GM18508 (cell line): ENCODE measurements around the gene TNFRSF25.
"Not testable (repeated sequence)": the region's sequence is repeated elsewhere in the genome, so short reads cannot be mapped to it uniquely, and the experiment has no call there.

ENCODE experiments used
- ATAC-seq: cut with Tn5 transposase; IDR thresholded peaks from one replicate; pipeline ENCODE4 v1.9.1; 2021; ENCODE audit warnings: moderate number of reproducible peaks; ENCODE audit not compliant: insufficient read depth, unreplicated experiment

The TNFRSF25 gene

DNA sequence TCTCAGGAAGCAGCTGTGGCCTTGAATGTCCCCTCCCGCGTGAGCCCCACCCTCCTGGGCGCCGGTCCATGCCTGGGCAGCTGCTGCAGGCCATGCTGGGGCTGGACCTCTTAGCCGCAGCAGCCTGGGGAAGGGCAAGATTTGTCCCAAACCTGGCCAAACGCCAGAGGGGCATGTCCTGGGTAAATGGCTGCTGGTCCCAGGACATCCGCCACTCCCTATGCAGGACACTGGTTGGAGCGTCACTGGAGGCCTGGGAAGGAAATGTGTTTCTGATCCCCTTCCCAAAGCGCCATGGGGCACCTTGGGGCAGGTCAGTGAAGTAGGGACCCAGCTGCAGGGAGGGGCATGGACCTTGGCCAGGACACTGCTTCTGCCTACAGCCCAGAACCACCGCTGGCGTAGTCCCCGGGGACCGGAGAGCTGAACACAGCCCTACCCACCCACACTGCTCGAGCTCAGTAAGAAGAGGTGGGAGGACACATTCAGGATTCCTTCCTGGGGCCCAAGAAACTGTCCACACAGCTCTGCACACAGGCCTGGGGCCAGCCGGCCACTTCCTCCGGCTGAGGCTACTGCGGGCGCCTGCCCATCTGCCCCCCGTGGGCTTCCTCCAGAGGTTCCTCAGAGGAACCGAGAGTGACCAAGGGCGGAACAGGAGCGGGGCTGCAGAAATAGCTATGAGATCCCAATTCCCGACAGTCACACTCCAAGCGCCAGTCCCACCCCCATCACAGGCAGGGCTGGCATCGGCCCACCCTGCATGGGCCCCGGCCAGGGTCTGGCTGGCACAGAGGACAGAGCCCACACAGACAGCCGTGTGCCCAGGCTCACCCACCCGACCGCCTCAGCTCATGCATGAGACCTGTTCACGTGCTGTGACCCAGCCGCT is 36.3 kb upstream of the TNFRSF25 start:
- no peak for ATAC-seq

DNA sequence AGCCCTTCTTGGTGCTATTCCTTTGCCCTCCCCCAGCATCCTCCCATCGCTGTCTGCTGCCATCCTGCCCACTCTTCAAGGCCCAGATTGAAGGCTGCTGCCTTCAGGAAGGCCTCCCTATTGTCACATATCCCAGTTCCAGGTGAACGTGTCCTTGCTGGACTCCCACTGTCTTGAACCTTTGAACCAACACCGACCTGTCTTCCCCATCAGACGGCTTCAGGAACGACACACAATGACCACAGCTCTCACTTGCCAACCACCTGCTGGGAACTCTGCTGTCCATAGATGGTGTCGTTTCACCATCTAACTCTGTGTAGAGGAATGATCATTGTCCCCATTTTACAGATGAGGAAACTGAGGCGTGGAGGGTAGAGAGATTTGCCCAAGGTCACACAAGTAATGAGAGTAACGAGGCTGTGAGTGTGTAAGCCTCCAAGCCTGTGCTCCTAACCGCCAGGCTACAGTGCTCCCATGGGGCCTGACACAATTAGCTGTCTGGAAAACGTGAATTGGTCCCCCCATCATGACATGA is 35.4 kb upstream of the TNFRSF25 start:
- ATAC-seq = no peak

DNA sequence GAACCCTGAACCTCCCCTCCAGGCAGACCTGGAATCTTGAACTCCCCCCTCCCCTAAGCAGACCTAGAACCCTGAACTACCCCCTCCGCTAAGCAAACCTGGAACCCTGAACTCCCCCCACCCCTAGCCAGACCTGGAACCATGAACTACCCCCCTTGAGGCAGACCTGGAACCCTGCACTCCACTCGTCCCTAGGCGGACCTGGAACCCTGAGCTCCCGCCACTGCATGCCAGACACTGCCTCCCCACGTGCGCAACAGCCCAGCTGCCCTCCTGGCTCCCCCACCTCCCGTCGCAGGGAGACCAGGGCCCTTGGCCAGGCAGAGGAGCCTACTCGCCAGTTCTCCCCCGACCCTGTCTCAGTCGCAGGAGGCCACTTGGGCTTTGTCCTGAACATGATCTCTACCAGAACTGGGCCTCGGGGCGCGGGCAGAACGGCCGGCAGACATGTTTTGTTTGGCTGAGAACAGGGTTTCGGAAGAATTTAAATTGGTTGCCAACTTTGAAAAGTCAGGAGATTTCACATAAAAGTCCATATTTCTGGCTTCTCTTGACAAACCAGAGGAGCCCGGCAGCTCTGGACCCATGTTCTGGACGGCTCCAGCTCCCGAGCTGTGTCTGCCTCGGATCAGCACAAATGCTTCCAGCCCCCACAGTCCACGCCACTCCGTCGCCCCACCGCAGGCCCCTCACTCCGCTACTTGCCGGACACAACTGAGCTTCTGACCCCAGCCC is 34.7 kb upstream of the TNFRSF25 start:
- no peak for ATAC-seq

DNA sequence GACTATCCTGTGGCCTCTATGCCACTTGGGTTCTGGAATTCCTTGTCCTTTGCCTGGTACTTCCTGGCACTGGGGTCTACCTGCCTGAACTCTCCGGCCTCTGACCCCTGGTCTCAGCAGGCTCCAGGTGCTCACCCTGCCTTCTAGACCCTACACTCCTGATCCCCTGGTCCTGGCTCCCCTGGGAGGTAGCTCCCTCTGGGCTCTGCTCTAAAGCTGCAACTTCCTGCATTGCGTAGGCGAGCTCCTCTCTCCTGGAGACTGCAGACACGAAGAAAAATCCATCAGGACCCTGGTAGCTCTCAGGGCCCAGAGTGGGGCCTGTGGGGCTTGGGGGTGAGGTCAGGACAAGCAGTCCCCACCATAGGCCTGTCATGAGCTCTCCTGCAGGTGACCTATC is 33.3 kb upstream of the TNFRSF25 start:
- ATAC-seq = no peak

DNA sequence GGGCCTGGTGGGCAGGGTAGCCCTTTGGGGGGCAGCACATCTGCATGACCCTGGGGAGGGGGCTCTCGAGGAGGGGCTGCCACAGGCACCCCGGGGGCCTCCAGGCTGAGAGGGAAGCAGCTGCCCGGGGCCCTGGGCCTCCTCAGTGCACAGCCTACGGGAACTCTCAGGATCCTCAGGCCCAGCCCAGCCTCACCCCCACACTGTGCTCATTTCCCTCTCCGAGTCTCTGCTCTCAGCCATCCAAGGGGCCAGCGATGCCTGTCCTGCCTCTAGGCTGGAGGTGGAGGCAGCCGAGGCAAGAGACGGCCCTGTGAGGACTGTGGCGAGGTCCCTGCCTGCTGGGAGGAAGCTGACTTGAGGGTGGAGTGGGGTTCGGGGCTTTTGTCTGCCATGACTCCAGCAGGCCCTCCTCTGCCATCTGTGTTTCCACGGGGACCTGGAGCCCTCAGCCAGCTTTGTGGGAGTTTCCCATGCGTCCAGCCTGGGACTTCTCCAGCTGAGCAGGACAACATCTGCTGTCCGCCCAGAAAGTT is 32.7 kb upstream of the TNFRSF25 start:
- ATAC-seq = no peak

DNA sequence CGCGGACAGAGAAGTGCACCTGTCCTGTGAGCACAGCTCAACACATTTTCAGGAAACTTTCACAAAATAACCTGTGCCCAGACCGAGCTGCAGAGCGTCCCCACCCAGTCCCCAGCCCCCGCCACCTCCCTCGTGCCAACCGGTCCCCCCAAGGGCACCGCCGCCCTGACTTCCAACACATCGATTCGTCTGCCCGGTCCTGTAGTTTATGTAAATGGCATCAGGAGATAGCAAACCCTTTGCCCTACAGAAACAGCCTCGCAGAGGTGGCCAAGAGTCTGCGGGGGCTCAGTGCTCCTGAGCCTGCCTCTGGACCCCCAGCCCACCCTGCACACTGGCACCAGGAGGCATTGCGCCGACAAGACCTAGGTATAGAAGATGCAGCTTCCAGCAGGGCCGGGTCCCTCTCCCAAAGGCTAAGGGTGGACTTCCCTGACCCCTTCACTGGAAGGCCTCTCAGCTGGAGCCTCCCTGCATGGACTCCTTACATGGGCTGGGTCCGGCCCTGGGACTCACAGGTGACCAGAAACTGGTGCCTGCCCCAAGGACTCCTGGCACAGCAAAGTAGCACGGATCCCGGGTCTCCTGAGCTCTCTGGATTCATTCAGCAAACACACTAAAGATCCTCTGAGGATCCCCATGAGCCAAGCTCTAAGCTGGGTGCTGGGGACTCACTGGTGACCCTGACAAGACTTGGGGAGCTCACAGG is 32.0 kb upstream of the TNFRSF25 start:
- no peak for ATAC-seq

DNA sequence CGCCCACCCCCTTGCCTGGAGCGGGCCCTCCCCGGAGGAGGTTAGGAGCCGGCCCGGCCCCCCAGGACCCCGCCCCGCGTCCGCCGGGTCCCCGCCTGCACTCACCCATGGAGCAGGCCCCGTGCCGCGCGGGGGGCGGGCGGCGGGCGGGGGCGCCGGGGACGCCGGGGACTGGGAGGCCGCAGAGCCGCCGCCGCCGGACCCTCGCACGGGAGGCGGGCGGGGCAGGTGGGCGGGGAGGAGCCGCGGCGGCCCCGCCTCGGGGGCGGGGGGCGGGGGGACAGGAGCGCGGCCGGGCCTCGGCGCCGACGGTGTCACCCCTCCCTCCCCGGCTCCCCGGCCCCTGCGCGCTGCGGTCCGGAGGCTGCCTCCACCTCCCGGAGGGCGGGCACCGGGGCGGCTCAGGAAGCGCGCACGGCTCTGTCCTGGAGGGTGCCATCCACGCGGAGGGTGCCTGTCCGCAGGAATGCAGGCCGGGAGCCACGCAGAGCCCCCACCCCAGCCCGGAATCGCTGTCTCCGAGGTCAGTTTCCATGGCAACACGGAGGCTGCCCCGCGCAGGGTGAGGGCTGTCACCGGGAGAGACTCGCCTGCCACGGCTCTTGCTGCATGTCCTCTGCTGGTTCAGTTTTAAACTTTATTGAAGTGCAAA is 31.4 kb upstream of the TNFRSF25 start:
- ATAC-seq = no peak

DNA sequence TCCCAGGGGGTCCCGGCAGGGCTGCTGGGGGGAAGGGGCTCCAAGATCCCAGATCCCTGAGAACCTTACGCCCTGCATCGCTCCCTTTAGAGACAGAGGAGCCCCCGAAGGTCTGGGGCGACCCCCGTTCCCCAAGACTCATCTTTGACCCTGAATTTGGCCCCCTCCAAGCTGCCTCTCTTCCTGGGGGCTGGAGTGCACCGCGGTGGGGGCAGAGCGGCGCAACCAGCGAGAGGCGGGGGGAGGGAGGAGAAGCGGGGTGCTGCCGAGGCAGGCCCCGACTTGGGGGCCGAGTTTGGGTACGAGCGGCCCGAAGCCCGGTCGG is 30.9 kb upstream of the TNFRSF25 start:
- ATAC-seq = no peak

DNA sequence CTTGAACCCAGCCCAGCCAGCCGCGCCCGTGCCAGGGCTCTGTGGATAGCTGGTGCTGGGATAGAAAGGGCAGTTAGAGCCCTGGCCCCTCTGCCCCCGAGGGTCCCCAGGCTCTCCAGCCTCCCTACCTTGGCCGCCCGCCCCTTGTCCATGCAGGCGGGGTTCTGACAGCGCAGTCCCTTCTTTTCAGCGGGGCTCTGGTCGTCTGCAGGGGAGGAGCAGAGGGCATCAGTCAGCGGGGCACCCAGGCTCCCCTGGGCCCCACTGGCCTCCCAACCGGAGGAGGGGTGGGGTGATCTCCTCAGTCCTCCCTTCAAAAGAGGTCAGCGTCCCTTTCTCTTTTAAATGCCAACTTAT is 30.4 kb upstream of the TNFRSF25 start:
- no peak for ATAC-seq

DNA sequence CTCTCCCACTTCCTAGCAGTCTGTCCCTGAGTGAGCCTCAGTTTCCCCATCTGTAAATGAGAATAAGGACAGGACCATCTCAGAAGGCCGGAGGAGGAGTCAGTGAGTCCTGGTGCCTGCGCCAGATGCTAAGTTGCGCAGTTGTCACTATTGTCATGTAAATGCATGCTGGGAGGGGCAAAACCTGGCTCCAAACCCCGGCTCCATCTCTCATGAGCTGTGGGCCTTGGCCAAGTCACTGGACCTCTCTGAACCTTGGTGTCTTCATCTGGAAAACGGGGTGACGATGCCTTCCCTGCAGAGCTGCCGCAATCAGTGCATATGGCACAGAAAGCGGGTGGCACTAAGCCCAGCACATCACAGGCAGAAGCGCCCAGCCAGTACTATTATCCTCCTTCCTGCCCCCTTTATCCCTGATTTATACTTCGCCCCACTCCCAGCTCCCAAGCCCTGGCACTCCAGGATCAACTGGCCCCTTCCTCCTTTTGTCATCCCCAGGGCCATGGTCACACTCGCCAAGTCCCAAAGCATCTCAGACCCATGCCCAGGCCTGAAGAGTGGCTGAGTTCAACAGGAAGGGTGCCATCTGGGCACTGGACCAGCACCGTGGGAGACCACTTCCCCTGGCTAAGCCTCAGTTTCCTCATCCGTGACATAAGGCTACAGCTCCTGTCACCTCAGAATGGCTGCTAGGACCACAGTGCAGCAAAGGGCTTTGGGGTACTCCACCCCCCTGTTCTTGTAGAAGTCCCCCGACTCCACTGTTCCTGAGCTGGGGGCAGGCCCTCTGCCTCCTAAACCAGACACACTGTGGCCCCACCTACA is 29.8 kb upstream of the TNFRSF25 start:
- no peak for ATAC-seq

DNA sequence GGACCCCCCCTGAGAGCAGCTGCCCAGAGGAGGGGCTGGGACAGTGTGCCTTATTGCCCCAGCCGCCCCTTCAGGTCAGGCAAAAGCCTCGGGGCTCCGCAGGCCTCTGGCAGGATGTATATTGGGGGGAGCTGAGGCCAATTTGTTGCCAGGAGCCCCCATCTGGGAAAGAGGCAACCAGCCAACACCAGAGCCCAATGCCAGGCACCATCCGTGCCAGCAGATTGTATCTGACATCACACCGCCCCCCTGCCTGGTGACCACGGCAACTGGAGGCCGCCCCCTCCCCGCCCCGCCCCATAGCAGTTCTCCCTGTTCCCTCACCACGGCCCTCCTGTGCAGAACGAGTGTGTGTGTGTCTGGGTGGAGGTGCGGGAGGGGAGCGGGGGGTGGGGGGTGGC is 29.1 kb upstream of the TNFRSF25 start:
- ATAC-seq = no peak

DNA sequence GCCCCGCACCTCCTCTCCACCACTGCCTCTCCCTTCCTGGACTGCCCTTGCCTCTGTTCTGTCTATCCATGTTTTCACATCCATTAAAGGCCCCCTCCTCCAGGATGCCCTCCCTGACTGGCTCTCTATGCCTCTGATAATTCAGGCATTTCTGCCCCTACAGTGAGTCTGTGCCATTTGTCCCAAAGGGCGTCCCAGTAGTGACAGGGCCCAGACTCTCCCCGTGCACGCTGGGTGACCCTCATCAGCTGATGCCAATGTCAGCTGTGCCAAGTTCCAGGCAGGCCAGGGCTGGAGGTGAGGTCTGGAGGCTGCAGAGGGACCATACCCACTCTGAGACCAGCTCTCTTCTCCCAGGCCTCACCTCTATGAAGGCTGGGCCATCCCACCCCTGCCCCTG is 28.7 kb upstream of the TNFRSF25 start:
- ATAC-seq = no peak

DNA sequence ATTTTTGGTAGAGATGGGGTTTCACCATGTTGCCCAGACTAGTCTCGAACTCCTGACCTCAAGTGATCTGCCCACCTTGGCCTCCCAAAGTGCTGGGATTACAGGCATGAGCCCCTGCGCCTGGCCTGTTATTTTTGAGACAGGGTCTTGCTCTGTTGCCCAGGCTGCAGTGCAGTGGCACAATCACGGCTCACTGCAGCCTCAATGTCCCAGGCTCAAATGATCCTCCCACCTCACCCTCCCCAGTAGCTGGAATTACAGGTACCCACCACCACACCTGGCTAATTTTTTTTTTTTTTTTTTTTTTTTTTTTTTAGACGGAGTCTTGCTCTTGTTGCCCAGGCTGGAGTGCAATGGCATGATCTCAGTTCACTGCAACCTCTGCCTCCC is 27.9 kb upstream of the TNFRSF25 start:
- not testable (repeated sequence) for ATAC-seq

DNA sequence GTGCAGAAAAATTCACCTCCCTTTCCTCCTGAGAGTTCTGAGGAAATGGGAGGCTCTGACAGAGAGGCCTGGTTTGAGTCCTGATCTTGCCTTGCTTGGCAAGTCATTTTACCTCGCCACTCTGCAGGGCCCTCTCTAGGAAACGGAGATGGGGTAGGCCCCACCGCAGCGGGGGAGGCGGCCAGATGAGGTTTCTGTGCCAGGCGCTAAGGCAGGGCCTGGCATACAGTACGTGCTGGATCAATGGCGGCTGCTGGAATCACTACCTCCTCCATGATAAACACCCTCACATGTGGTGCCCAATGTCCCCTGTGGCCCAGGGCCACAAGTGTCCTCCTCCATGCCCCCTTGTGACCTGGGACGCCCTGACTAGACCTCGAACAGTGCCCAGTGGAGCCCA is 26.0 kb upstream of the TNFRSF25 start:
- no peak for ATAC-seq

DNA sequence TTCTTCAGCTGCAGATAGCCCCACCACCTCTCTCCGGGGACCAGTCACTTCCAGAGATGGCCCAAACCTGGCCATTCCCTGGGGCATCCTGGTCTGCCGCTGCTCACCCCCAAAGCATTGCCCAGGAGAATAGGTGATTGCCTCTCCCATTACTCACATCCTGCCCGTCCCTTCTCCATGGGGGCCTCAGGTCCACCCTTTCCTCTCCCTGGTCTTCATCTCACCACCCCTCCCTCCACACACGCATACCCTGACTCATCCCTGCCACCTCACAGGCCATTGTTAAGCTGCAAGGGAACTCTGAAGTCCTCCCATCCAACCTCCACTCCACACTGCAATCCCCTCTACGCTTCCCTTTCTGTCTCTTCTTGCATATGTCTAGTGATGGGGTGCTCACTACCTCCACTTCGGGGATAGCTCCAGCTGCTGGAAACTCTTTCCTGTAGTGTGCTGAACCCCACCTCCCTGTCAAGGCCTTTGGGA is 25.5 kb upstream of the TNFRSF25 start, which contains the start of gene PLEKHG5:
PLEKHG5 (minus strand) TSS at position 188 of the 483 bp plus-strand sequence. CDS start 14,096 bp downstream, outside the sequence.
- no peak for ATAC-seq

DNA sequence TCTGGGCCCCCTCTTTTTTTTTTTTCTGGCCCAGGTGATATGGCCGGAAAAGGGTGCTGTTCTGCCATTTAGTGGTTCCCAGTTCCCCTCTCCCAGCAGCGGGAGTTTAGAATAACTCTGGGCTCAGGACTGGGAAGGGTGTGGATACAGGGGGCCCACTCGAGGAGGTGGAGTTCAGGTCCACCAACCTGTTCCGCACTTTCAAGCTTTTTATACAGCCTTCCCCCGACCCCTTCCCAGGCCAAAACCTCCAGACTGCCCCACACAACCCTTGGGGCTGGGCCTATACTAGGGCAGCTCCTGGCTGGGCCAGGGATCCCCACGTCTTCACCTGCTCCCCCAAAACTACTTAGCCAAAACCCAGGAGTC is 25.1 kb upstream of the TNFRSF25 start:
- ATAC-seq = no peak

DNA sequence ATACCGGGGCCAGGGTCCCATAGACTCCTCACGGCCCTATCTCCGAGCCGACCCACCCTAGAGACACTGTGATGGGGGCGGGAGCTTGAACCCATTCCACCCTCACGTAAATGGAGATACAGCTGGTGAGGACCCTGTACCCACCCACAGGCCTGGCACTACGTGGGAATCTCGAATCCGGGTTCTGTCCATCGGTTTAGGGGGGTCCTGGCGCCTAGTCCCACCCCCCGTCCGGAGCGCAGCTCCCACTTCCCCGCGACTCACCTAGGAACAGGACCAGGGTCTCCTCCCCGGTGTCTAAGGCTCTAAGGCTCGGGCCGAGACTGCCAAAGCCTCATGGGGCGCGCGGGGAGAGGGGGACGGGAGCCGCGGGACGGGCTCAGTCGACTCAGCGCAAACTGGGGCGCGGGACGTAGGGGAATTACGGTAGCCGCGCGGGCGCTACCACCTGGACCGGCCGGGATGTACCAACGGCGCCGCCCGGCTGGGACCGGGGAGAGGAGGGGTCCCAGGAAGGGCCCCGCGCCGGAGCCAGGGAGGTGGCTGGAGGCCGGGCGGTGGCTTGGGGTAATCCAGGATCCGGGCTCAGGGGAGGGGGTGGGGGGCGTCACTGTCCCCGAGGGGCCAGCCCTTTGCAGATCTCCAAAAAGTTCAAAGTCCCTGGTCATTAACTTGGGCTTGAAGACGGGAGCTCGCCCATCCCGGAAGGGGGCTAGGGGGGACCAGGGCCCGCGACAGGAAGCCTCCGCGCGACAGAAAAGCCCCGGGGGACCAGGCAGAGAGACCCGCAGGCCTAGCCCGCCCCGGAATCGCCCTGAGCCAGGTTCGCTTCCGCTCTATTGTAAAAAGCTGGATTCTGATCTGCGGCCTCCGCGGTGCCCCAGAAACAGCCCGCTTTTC is 24.5 kb upstream of the TNFRSF25 start:
- ATAC-seq = no peak

DNA sequence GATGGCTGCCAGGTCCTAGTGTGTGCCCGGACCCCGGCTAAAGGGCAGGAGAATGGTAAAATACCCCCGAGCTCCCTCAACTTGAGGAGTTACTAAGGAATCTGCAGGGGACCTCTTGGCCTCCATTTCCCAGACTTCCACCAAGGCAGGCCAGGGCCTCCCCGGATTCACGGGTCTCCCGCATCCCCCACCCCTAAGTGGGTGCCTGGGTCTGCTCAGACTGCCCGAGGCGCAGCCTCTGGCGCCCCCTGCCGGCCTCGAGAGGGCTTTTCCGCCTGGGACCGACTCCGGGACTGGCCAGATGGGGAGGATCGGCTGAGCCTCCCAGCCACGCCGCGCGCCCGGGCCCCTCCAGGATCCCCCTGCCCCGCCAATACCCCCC is 23.8 kb upstream of the TNFRSF25 start:
- ATAC-seq = no peak
